Endothelial cell of umbilical vein (primary cell): ENCODE measurements around the gene SEC11C. TPM values are rescaled to one million over a fixed set of nuclear protein-coding genes. Genes with fewer than 3 reads are reported as not detected.

Experiments used
- BruUV-seq: library from RNA; stranded (reverse); fragments of 400-500 nt; replicated peaks from 2 replicates; lab custom pipeline; 2021; lab: Mats Ljungman, UMichigan
- CTCF ChIA-PET: fragments of 300-600, 350-600 bp; sonication (Branson Sonifier 250); formaldehyde crosslinking; loops from one replicate; lab custom pipeline; 2021; ENCODE audit warnings: antibody characterized with exemption, inconsistent platforms; lab: Charles Lee
- POLR2A ChIA-PET: fragments of 300-600, 350-600 bp; sonication (Branson Sonifier 250); formaldehyde crosslinking; loops from one replicate; lab custom pipeline; 2021; ENCODE audit warnings: antibody characterized with exemption, inconsistent platforms; lab: Charles Lee
- DNase-seq: peaks from one replicate; pipeline ENCODE4 v3.0.0-alpha.2; 2011; ENCODE audit warnings: low read depth, low spot score
- FAIRE-seq: peaks from 2 replicates; lab custom pipeline; 2011; peaks lifted over from hg19 to GRCh38; lab: Jason Lieb, UNC
- H2AFZ ChIP-seq: 2 replicates; pipeline ENCODE4 v1.6.0; 2012; ENCODE audit warnings: low read depth, low read length, control low read depth, inconsistent platforms
- H3K27ac ChIP-seq: 2 replicates; pipeline ENCODE4 v1.5.1; 2011; ENCODE audit warnings: low read depth, mild to moderate bottlenecking, control low read depth, low read length, moderate library complexity; ENCODE audit not compliant: insufficient read depth
- H3K27me3 ChIP-seq, 2 experiments: 2 replicates each; pipeline versions ENCODE4 v1.6.0 to v1.6.1; 2011; ENCODE audit warnings: low read length in 2 of 2, mixed read lengths in 1 of 2; ENCODE audit not compliant: control insufficient read depth in 2 of 2, insufficient read depth in 2 of 2
- H3K36me3 ChIP-seq, 2 experiments: 2 replicates in 1 of 2; 3 replicates in 1 of 2; pipeline ENCODE4 v1.5.1; 2011; ENCODE audit warnings: low read length in 2 of 2, mild to moderate bottlenecking in 1 of 2, moderate library complexity in 1 of 2; ENCODE audit not compliant: control insufficient read depth in 2 of 2, insufficient read depth in 2 of 2; ENCODE audit errors: extremely low read depth in 1 of 2
- H3K4me1 ChIP-seq: 3 replicates; pipeline ENCODE4 v1.5.1; 2011; ENCODE audit warnings: mild to moderate bottlenecking, low read length; ENCODE audit not compliant: control insufficient read depth, insufficient read depth; ENCODE audit errors: extremely low read depth
- H3K4me2 ChIP-seq: 2 replicates; pipeline ENCODE4 v1.6.1; 2011; ENCODE audit warnings: low read length, control low read depth, mixed read lengths; ENCODE audit not compliant: insufficient read depth
- H3K4me3 ChIP-seq, 3 experiments: fragments of 200-600 bp in 1 of 3; sonication (generic), shearing (Covaris generic) in 1 of 3; replicated peaks in 1 of 3; 2 replicates each; pipeline ENCODE4 v1.5.1; 2011 to 2016; ENCODE audit warnings: control low read depth in 3 of 3, low read length in 3 of 3, mild to moderate bottlenecking in 2 of 3, inconsistent platforms in 1 of 3, low read depth in 1 of 3, moderate library complexity in 1 of 3; ENCODE audit not compliant: insufficient read depth in 1 of 3
- H3K79me2 ChIP-seq: 2 replicates; pipeline ENCODE4 v1.6.0; 2012; ENCODE audit warnings: low read length, inconsistent platforms; ENCODE audit not compliant: control insufficient read depth, insufficient read depth
- H3K9ac ChIP-seq: replicated peaks from 2 replicates; pipeline ENCODE3; 2011; ENCODE audit warnings: low read length, control low read depth; ENCODE audit not compliant: insufficient read depth; ENCODE audit errors: extremely low read depth
- H3K9me1 ChIP-seq: replicated peaks from 3 replicates; pipeline ENCODE4 v1.6.0; 2011; ENCODE audit warnings: mild to moderate bottlenecking, low read length; ENCODE audit not compliant: control insufficient read depth, insufficient read depth; ENCODE audit errors: extremely low read depth
- H3K9me3 ChIP-seq: replicated peaks from 2 replicates; pipeline ENCODE4 v1.5.1; 2012; ENCODE audit warnings: low read length, inconsistent platforms; ENCODE audit not compliant: control insufficient read depth, insufficient read depth
- H4K20me1 ChIP-seq: replicated peaks from 2 replicates; pipeline ENCODE3; 2011; ENCODE audit warnings: mild to moderate bottlenecking, low read length; ENCODE audit not compliant: control insufficient read depth, insufficient read depth; ENCODE audit errors: extremely low read depth
- FOS ChIP-seq: IDR thresholded peaks from 2 replicates; pipeline ENCODE4 v1.6.1; 2011; ENCODE audit warnings: mild to moderate bottlenecking, low read length, moderate library complexity, borderline replicate concordance; ENCODE audit not compliant: insufficient read depth
- GATA2 ChIP-seq: IDR thresholded peaks from 2 replicates; pipeline ENCODE4 v1.7.0; 2011; ENCODE audit warnings: low read depth, mild to moderate bottlenecking, moderate library complexity, mixed read lengths, low read length; ENCODE audit not compliant: insufficient read length, insufficient read depth
- JUN ChIP-seq: IDR thresholded peaks from 2 replicates; pipeline ENCODE4 v1.6.1; 2011; ENCODE audit warnings: borderline replicate concordance, low read depth; ENCODE audit not compliant: insufficient read length, insufficient read depth
- MYC ChIP-seq: IDR thresholded peaks from one replicate; pipeline ENCODE4 v1.6.1; 2011; ENCODE audit warnings: mild to moderate bottlenecking, low read depth, low read length
- POLR2AphosphoS5 ChIP-seq: IDR thresholded peaks from 2 replicates; pipeline ENCODE4 v1.6.1; 2012; ENCODE audit warnings: low read depth, mild to moderate bottlenecking, control low read depth, low read length, moderate library complexity; ENCODE audit not compliant: insufficient read depth
- dilution Hi-C: fragments of 300-500 bp; cut with MboI; formaldehyde crosslinking; loops from one replicate; pipeline ENCODE4 v1.15.0; 2019; ENCODE audit warnings: low sequenced_read_pairs; ENCODE audit not compliant: extremely low pct_ligation_motif_present
- intact Hi-C: fragments of 100-400 bp; cut with micrococcal nuclease; formaldehyde crosslinking; loops from one replicate; pipeline ENCODE4 v1.10.0; 2022
- polyA plus RNA-seq, 4 experiments: library from polyadenylated mRNA; depleted of rRNA in 3 of 4; stranded (reverse) in 3 of 4; unstranded in 1 of 4; fragments of >200 nt; gene quantifications; 2 replicates each; pipeline versions ENCODE4 v1.2.1 to v1.2.3, GENCODE V29; 2011 to 2012; ENCODE audit warnings: missing spikeins in 1 of 4
- total RNA-seq: library from RNA; stranded (reverse); gene quantifications from 2 replicates; pipeline ENCODE4 v1.2.3, GENCODE V29; 2021
- TF ChIP-seq, protein P1 (sequence below): IDR thresholded peaks from 2 replicates; pipeline ENCODE4 v1.6.1; 2011; ENCODE audit not compliant: insufficient read depth, insufficient read length

SEC11C gene
- total and polyA plus RNA-seq, 2 donors (not counting 3 experiments of a cell fraction or from before 2014, with no cell fraction given) = 16.3 to 29.8 TPM

- Histone ChIP-seq H3K79me2 (no peaks in the 10 kb centered on the region), H4K20me1 (no peaks in the 10 kb centered on the region), H3K27ac (no peak overlapping the region), H3K9ac (no peak overlapping the region), H3K9me1 (no peaks in the 10 kb centered on the region), H3K9me3 (no peaks in the 10 kb centered on the region), H3K4me1 (no peaks in the 10 kb centered on the region), H3K4me2 (no peak overlapping the region), H3K36me3 (no peaks in the 10 kb centered on the region), H3K4me3 (no peak overlapping the region), H2AFZ (no peak overlapping the region), H3K27me3 (peaks cover 5 to 8% of the 10 kb centered on the region in 2 experiments)
- FAIRE-seq (no peak), DNase-seq (no peak)
- BruUV-seq = no TSS peak
- dilution Hi-C loops = no loop called here
- POLR2A ChIA-PET = no interaction called here
- CTCF ChIA-PET = interaction anchor here (1.6 to 2.7 kb wide), 2 partner anchors 11 to 53 kb away, joined by 6 to 8 read pairs; no protein-coding TSS in a partner anchor
- no peak for TF ChIP-seq MYC
- TF ChIP-seq GATA2 = no peak
- no peak for TF ChIP-seq POLR2AphosphoS5
- TF ChIP-seq FOS = peak; percentile 29
- TF ChIP-seq, protein P1, sequence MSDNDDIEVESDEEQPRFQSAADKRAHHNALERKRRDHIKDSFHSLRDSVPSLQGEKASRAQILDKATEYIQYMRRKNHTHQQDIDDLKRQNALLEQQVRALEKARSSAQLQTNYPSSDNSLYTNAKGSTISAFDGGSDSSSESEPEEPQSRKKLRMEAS = no peak
- no peak for TF ChIP-seq JUN
- intact Hi-C loops = no loop called here
Measured at GRCh38 chr18:59123588-59124369, 15.9 kb upstream of the SEC11C start.

- dilution Hi-C loops (no loop called here), intact Hi-C loops (no loop called here)
- no peak overlapping the region for H2AFZ ChIP-seq
- FAIRE-seq (no peak), DNase-seq (no peak)
- POLR2A ChIA-PET = no interaction called here
- peaks cover 5 to 8% of the 10 kb centered on the region in 2 experiments for H3K27me3 ChIP-seq
- TF ChIP-seq, protein P1 = no peak
- TF ChIP-seq FOS = no peak
- no peaks in the 10 kb centered on the region for H3K79me2 ChIP-seq
- no peaks in the 10 kb centered on the region for H3K4me1 ChIP-seq
- H3K36me3 ChIP-seq = no peaks in the 10 kb centered on the region
- H3K9me1 ChIP-seq = no peaks in the 10 kb centered on the region
- H3K27ac ChIP-seq = no peak overlapping the region
- no TSS peak for BruUV-seq
- H3K9ac ChIP-seq = no peak overlapping the region
- no peak overlapping the region for H3K4me2 ChIP-seq
- H3K4me3 ChIP-seq = no peak overlapping the region
- H4K20me1 ChIP-seq = no peaks in the 10 kb centered on the region
- no peaks in the 10 kb centered on the region for H3K9me3 ChIP-seq
- CTCF ChIA-PET = interaction anchor here (1.6 to 2.7 kb wide), 2 partner anchors 10 to 54 kb away, joined by 6 to 8 read pairs; no protein-coding TSS in a partner anchor
Measured at GRCh38 chr18:59124370-59124704, 15.3 kb upstream of the SEC11C start.
